ENCODE data around the gene GMNN. TPM values are rescaled to one million over a fixed set of nuclear protein-coding genes. Genes with fewer than 3 reads are reported as not detected.

The GMNN gene
- total RNA-seq, 4 donors from 2014 or later = 8.2 to 24.8 (median 16.3) TPM

- H3K36me3 ChIP-seq = no peaks in the 10 kb centered on the region
- H3K4me3 ChIP-seq = no peak overlapping the region
- H3K27ac ChIP-seq = no peak overlapping the region
- no peaks in the 10 kb centered on the region for H3K27me3 ChIP-seq
- TF ChIP-seq, protein P1, sequence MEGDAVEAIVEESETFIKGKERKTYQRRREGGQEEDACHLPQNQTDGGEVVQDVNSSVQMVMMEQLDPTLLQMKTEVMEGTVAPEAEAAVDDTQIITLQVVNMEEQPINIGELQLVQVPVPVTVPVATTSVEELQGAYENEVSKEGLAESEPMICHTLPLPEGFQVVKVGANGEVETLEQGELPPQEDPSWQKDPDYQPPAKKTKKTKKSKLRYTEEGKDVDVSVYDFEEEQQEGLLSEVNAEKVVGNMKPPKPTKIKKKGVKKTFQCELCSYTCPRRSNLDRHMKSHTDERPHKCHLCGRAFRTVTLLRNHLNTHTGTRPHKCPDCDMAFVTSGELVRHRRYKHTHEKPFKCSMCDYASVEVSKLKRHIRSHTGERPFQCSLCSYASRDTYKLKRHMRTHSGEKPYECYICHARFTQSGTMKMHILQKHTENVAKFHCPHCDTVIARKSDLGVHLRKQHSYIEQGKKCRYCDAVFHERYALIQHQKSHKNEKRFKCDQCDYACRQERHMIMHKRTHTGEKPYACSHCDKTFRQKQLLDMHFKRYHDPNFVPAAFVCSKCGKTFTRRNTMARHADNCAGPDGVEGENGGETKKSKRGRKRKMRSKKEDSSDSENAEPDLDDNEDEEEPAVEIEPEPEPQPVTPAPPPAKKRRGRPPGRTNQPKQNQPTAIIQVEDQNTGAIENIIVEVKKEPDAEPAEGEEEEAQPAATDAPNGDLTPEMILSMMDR (IDR thresholded peaks at IDR 0.05) = no peak
- no peak for TF ChIP-seq POLR2A (IDR thresholded peaks at IDR 0.05)
- no peaks in the 10 kb centered on the region for H3K9me3 ChIP-seq
- no peaks in the 10 kb centered on the region for H3K4me1 ChIP-seq
- no peak for DNase-seq
Observed at GRCh38 chr6:24802271-24803059, 27.7 kb downstream of the GMNN start.

GRCh38 chr6:24807584-24807983, 32.8 kb downstream of the GMNN start:
- no peaks in the 10 kb centered on the region for H3K4me1 ChIP-seq
- no peak for DNase-seq
- no peaks in the 10 kb centered on the region for H3K27me3 ChIP-seq
- H3K27ac ChIP-seq = no peak overlapping the region
- no peaks in the 10 kb centered on the region for H3K36me3 ChIP-seq
- no peak overlapping the region for H3K4me3 ChIP-seq
- TF ChIP-seq, protein P1 (IDR thresholded peaks at IDR 0.05) = no peak
- no peak for TF ChIP-seq POLR2A (IDR thresholded peaks at IDR 0.05)
- H3K9me3 ChIP-seq = no peaks in the 10 kb centered on the region

DNA sequence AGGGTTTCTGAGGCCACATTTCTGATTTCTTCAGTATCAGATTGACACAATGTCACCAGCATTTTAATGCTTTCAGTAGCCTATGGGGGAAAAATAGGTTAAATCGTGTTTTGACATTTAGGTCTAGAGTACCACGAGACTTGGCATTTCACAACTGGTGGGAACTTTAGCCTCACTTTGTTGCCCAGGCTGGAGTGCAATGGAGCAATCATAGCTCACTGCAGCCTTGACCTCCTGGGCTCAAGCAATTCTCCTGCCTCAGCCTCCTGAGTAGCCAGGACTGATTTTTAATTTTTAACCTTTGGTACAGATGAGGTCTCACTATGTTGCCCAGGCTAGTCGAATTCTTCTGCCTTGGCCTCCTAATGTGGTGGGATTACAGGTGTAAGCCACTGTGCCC, 35.0 kb downstream of the GMNN start:
- Histone ChIP-seq H3K9me3 (no peaks in the 10 kb centered on the region), H3K4me1 (no peaks in the 10 kb centered on the region), H3K36me3 (no peaks in the 10 kb centered on the region), H3K27ac (no peak overlapping the region), H3K27me3 (no peaks in the 10 kb centered on the region), H3K4me3 (no peak overlapping the region)
- DNase-seq = no peak
- TF ChIP-seq, protein P1 (IDR thresholded peaks at IDR 0.05) = no peak
- no peak for TF ChIP-seq POLR2A (IDR thresholded peaks at IDR 0.05)

- H3K9me3 ChIP-seq = no peaks in the 10 kb centered on the region
Observed at GRCh38 chr6:24818346-24818745, 43.6 kb downstream of the GMNN start.

DNA sequence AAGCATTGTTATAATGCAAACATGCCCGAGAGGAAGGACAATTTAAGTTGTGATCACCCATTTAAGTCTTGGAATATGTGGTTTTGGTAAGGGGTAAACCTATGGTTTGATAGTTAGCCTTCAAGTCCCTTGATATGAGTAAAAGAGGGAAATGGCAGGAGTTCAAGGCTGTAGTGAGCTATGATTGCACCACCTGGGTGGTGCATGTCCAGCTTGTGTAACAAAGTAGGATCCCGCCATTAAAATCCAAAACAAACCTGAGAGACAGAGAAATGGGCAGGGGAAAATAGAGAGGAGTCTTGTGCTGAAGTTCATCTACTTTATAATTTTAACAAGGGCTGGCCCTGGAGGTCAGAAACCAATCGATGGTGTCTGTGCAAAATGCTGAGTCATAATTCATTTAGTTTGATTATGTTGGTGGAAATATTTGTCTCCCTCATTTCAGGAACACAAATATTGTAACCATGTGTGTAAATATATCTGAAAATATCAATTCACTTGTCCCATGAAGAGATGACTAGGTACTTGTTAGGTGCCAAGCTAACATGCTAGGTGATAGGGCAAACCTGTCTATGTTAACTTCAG, 47.2 kb downstream of the GMNN start:
- Histone ChIP-seq H3K27me3 (no peaks in the 10 kb centered on the region), H3K4me1 (no peaks in the 10 kb centered on the region), H3K4me3 (no peak overlapping the region), H3K36me3 (no peaks in the 10 kb centered on the region), H3K27ac (no peak overlapping the region), H3K9me3 (no peaks in the 10 kb centered on the region)
- TF ChIP-seq, protein P1 (IDR thresholded peaks at IDR 0.05) = no peak
- TF ChIP-seq POLR2A (IDR thresholded peaks at IDR 0.05) = no peak
- DNase-seq = no peak

More at GRCh38 chr6:24818346-24818745, 43.6 kb downstream of the GMNN start:
- TF ChIP-seq, protein P1 (IDR thresholded peaks at IDR 0.05) = no peak
- no peak for TF ChIP-seq POLR2A (IDR thresholded peaks at IDR 0.05)
- H3K4me1 ChIP-seq = no peaks in the 10 kb centered on the region
- no peaks in the 10 kb centered on the region for H3K36me3 ChIP-seq
- H3K27me3 ChIP-seq = no peaks in the 10 kb centered on the region
- H3K27ac ChIP-seq = no peak overlapping the region
- DNase-seq = no peak
- H3K4me3 ChIP-seq = no peak overlapping the region
